DND-41 (cell line): ENCODE data around the gene PKP2.

Experiments
- CTCF ChIP-seq: IDR thresholded peaks from 2 replicates; pipeline ENCODE4 v1.5.1; 2012; ENCODE audit warnings: borderline replicate concordance, low read length, moderate library complexity, mild to moderate bottlenecking; ENCODE audit not compliant: poor library complexity, severe bottlenecking; ENCODE audit errors: extremely low read depth
- EZH2 ChIP-seq: IDR thresholded peaks from 3 replicates; pipeline ENCODE4 v1.6.1; 2012; ENCODE audit warnings: borderline replicate concordance, low read depth, mild to moderate bottlenecking, moderate library complexity, low read length, inconsistent platforms; ENCODE audit not compliant: severe bottlenecking

DNA sequence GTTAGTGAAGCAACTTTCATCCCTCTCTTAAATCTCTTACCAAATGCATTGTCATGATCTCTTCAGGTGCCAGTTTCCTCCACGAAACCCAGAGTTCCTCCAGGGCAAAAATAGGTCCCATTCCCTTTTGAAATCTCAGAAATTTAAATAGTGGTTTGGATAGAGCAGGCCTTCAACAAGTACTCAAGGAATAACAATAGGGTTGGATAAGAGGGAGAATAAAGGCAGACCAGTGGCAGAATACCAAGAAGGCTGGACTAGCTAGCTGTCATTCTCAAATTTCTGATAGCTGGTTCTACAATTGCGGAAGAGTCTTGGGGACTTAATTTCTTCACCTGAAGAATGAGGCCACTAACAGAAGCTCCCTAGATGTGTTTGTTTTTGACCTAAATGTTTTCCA, 62.5 kb downstream of the PKP2 start:
- TF ChIP-seq CTCF: no peak
- no peak for TF ChIP-seq EZH2
